DMS53 (cell line): Measurements from ENCODE around the gene PAPPA.

ENCODE experiments used
- DNase-seq: peaks from one replicate; lab custom pipeline; 2025; lab: John Stamatoyannopoulos, UW

The PAPPA gene

DNA sequence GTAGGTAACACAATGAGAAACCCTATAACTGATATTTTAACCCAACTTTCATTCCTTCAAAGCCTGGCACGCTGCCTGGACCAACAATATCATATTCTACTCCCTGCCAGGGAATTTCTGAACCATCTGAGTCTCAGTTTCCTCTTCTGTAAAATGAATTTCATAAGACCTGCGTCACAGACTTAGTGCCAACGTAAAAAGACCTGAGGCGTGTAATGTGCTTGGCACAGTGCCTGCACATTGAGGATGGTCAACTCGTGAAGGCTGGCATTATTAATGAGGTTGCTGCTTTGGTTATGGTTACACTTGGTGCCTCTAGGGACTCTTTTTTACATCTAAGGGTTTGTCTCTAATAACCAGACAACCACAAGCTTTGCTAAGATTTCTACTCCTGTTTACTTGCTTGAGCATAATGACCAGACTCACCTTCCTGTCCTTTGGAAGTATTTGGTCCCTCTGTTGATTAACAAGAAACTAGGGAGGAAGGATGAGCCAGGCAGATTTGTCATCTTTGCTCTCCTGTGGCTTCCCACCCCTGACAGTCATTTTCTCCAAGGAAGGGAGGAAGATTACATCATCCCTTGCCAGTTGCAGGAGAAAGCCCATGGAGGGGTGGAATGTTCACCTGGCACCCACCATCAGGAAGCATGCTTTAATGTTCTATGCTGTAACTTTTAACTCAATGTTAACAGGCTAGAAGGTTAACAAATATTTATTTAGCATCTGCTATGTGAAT lies 79.0 kb downstream of the PAPPA start:
- no peak for DNase-seq

DNA sequence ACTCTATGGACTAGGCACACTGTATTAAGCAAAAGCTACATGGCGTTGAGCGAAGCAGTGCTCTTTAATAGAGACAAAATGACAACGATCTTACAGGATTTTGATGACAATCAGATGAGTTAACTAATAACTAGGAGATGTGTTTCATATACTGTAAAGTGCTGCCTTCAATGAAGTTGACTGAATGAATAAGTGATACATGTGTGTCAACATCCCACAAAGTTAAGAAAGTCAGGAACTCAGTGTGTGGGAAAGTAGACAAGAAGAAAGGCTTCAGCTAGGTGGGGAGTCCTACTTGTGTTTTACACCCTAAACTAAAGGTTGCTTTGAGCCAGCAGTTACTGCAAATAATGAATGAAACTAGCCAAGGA lies 79.6 kb downstream of the PAPPA start:
- DNase-seq, result no peak

DNA sequence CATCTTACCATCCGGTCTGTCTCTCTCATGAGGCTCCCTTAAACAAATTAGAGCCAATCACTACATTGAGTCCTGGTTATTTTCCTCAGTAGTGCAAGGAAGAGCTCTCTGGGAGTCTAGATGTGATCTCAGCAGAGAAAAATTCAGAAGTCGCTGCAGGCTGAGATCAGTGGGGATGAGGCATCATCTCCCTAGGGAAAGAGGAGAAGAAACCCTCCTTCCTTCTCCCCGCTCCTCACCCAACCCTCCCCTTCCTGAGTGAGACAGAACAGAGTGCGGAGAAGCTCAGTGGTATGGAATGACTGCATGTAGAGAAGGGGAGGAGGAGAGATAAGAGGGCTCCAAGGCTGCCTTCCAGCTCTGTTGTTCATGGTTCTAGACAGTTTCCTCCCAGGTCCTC lies 80.5 kb downstream of the PAPPA start:
- DNase-seq, result no peak

DNA sequence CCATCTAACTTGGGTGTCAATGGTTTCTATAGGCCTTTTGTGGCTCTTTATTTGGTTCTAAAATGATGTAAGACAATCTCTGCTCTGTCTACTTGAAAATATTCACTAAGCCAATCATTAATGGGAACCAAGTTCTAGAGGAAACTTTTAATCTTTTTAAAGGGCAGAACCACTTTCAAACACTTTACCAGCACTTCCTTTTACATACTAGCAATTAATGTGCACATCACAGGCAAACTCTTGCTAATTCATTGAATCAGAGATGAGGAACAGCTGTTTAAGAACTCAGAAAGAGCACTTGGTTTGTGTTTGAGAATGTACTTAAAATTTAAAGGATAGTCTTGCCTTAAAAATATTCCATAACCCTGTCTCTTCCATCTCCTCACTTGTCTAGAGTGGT lies 83.4 kb downstream of the PAPPA start:
- no peak for DNase-seq

DNA sequence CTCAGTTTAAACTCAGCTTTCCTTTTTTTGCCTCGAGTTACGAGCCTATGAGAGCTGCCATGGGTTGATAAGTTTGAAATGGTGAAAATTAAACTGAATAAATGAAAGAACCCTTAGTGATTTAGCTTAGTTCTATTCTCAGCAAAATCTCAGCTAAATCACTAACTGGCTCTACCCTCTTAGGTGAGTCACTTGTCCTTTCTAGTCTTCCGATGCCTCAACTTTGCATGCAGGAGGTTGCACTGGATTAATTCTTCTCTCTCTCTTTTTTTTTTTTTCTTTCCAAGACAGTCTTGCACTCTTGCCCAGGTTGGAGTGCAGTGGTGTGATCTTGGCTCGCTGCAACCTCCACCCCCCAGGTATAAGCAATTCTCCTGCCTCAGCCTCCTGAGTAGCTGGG lies 83.9 kb downstream of the PAPPA start:
- no peak for DNase-seq

DNA sequence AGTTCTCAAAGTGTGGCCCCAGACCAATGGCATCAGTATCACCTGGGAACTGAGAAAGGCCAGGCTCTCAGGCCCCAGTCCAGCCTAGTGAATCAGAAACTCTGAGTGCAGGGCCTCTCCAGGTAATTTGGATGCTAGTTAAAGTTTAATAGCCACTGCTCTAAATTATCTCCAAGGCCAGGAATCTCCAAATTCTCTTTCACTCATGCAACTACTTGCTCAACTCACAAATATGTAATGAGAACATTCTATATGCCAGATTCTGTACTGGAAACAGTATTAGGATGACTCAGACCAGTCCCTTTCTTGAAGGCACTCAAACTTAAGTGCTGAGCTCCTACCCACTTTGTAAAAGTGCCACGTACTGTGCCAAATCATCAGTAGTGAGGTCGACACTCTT lies 84.6 kb downstream of the PAPPA start:
- no peak for DNase-seq

DNA sequence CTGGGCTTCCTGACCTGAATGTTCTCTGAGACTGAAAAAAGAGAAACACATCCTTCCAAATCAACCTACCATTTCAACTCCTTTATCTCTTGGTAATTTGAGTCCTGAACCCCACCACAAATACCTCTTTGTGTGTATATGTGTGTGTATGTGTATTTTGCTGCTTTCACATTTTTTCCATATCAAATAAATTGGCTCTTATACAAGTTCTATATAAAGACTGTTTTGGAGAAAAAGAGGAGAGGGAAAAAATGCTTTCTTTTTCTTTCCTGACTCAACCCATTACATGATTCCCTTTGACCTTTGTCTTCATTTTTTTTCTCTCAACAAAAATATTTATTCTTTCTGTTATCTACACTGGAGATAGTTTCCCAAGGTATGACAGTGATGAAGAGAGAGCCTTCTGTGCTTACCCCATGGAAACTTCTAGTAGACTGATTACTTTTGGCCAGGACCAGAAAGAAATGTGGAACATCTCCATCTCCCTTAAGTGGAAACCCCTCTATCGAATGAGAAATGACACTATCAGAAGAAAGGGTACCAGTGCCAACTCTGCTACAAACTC lies 85.3 kb downstream of the PAPPA start:
- no peak for DNase-seq

DNA sequence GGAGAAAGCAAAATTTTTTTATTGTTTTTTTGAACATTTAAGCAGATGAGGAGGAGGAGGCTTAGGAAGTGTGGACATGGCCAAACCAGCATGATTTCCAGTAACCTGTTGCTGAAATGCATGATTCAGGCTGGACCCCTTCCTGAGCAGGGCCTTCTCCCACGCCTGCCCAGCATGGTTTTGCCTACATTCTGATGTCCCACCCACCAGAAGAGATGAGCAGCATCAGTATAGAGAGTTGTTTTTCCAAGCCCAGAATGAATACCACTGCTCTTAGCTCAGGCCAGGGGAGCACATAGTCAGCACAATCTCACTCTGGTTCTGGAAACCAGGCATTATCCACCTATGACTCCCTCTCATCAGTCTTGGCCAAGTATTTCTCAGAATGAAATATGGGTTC lies 90.1 kb downstream of the PAPPA start:
- no peak for DNase-seq

DNA sequence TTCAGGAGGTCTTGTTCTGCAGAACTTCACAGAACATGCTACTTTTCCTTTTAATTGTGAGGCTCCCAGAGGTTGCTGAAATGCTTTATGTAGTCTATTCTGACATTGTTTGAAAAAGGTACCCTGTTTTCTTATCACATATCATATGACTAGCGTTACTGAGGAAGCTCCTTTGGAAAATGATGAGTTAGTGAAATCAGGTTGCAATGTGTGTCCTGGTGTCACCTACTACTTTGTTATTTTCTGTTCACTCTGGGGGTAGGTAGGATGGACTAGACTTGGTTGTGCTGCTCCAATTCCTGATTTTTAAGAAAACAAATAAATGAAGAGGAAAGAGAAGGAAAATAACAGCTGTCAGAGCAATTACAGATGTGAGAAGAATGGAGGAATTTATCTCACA lies 93.7 kb downstream of the PAPPA start:
- DNase-seq, result no peak

DNA sequence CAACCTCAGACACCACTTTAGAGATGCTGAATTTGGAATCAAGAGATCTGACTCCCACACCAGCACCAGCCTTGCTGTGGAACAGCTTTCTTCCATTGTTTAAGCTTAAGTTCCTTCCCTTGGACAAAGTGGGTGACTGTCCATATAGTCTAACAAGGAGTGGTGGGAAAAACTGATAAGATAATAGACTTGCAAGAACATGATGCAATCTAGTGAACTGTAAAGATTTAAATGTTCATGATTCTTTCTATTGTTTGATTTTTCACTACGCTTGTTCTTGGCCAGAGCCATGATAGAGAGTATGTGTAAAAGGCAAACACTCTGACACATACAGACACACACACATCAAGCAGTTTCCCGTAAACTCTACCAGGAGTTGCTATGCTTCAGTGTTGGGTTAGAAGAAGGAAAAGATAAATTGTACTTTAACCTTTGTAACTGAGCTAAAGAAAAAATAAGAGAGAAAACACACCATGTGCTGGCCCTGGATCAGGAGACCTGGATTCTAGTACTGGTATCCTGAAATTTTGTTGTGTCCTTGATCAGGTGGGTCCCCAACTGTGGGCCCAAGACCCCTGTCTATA lies 94.3 kb downstream of the PAPPA start:
- DNase-seq, result no peak

DNA sequence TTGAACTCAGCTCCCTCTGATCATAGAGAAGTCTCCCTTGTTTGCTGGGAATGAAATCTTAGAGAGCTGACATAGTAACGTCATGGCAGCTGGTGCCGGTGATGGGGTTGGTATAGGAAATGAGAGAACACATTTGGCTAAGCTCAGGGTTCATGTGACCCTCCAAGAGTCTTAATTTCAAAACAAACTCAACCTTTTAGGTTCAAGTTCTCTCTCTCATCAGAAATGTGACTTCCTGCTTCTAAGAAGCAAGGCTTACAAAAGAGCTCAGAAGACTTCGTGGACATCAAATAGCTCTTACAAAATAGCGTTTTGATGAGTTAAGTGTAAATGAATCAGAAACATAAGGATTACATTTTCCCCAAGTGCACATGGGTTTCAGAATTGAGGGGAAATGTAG lies 97.3 kb downstream of the PAPPA start:
- no peak for DNase-seq

DNA sequence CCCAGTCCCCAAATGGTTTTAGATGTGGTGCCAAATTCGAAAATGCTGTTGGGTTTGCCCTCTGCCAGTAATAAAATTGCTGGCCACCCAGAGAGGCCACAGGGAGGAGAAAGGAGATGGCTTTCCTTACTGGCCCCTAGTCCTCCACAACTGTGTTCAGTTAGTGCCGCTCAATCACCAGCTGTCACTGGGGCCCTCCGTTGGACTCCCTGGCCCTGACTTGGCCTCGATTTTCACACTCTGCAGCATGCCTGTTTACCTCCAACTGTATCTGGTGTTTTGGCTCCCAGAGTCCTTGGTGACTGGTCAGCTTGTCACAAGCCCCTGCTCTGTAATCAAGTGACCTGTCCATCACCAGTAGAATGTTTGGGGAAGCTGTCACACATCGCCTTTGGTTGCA lies 97.8 kb downstream of the PAPPA start:
- DNase-seq, result no peak

DNA sequence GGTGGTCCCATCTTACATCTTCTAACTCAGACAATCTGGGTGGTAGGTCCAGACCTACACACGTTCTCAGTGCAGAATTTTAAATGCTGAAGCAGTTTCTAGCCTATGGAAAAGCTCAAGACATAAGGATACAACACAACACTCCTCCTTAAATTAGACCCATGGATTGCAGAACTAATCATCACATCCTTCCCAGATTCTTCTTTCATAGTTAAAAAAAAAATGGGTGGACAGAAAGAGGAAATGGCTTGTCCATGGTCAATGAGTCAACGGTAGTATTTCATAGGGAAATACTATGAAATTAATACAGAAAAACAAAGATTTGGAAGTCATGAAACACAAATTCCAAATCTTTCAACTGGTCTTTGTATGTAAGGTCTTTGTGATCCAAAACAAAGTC lies 106.9 kb downstream of the PAPPA start:
- DNase-seq, result no peak

DNA sequence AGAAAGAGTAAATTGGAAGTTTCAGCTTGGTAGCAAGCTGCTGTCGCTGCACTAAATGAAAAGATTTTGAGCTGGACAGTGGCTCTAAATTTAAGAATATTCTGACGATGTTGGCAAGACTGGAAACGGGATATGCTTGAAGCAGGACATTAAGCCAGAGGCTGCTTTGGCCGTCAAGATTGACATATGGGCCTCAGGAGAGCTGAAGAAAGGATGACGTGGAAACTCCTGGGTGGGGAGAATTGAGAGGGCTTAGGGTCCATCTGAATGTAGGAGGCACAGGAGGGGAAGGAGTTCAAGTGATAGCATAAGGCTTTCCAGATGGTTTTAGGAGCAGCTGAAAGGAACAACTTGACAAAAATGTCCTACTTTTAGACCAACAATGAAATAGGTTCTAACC lies 108.9 kb downstream of the PAPPA start:
- DNase-seq, result no peak

DNA sequence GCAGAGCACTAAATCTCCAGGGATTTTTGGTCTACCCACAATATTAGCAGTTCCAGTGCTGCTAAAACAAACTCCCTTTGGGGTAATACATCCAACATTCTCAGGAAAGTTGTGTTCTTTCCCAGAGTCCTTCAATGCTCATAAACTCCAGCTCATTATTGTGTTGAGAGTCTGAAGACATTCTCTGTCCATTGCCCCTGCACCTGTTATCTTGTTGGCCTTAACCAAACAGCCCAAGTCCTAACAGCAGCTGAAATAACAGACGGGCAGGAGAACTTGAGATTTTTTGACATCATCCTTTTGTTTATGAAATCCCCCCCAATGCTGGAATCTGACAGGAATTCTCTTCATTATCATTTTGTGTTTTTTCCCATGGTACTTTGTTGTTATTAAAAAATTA lies 110.8 kb downstream of the PAPPA start:
- DNase-seq, result peak; percentile 81

DNA sequence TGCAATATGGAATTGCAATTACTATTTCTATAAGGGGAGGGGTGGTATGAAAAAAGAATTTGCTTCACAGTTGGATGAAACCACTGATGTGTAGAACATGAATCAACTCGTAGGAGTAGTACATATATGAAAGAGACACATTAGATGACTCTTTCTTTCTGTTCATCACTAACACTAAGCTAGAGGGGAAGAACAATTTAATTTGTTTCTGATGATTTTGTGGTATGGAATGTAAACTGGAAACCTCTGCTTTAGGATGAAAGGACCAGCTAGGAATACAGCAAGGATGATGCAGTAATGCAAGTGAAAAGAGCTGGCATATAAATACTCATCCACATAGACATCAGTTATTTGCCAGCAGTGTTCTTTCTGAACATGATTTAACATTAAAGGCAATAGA lies 113.4 kb downstream of the PAPPA start:
- DNase-seq, result no peak

DNA sequence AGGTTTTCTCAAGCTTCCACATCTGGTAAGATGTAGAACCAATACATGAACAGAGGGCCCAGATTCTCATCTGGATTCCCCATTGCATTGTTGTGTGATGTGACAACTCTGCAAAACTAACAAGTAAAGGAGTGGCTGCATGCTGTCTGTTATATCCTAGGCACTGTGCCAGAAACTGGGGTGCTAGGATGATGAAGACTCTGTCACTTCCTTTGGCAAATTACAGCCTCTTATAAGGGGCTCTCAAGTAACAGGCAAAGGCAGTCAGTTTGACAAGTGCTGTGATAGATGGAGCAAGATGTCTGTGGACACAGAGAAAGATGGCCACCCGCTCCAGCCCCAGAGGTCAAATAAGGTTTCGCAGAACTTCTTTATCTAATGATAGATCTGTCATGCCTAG lies 115.7 kb downstream of the PAPPA start:
- DNase-seq, result peak; percentile 10

DNA sequence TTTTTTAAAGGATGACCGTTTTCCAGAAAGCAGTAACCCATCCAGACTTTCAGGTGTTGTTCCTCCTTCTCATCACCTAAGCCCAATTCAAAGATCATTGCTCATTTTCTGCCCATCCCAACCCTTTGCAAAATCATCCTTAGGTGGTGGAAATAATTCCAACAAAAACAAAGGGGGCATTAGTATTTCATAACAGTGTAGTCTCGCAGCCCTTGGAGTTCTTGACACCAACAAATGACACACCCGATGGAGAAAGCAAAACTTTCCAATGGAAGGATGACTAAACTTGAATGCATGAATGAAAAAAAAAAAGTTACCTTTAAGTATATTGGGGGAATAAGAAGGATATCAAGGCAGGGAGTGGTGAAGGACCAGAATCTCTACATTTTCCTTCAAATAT lies 117.0 kb downstream of the PAPPA start:
- DNase-seq, result no peak

DNA sequence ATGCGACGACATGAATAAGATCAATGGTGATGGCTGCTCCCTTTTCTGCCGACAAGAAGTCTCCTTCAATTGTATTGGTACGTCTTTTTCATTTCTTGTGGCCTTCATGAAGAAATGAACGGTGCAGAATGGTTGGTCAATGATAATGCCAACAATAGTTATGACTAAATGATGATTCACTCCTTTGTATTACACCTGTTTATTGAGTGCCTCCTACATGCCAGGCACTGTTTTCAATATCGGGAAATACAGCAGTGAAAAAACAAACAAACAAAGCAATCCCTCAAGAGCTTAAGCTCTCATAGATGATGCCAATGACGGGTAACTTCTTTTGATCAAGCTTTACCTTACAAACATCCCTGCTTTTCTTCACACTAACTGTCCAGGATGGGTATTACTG lies 117.7 kb downstream of the PAPPA start:
- DNase-seq, result peak; percentile 75

DNA sequence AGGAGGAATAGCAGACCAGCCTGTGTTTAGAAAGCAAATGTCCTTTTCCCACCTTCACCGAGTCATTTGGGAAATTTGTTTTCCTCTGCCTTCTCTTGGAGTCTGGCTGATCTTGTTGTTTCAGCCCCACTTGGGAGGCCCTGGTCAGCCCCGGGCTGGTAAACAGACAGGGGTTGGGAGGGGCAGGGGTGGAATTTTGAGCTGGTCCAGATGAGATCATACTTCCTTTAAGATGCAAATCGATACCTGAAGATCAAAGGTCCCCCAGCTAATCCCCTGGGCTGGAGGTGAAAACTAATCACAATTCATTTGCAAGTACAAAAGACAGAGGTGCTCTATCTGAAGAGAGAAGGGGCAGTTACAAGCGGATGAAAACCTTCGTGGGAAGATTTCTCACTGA lies 118.4 kb downstream of the PAPPA start:
- DNase-seq, result no peak

DNA sequence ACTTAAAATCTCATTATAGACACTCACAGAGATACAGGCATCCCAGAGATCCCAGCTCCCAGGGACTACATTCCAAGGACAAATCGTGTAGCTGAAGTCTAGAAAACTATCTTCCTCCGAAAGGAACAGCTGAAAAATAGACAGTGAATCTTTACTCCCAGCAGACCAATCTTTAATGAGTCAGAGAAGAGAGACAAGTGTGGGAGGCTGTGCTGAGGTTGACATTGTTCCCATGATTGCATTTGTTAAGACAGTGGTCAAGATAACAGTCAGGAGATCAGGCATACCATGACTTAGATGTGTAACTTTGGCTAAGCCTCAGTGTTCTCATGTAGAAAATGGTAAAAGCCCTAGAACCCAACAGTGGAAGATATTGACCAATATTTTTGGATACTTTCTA lies 120.7 kb downstream of the PAPPA start:
- no peak for DNase-seq

DNA sequence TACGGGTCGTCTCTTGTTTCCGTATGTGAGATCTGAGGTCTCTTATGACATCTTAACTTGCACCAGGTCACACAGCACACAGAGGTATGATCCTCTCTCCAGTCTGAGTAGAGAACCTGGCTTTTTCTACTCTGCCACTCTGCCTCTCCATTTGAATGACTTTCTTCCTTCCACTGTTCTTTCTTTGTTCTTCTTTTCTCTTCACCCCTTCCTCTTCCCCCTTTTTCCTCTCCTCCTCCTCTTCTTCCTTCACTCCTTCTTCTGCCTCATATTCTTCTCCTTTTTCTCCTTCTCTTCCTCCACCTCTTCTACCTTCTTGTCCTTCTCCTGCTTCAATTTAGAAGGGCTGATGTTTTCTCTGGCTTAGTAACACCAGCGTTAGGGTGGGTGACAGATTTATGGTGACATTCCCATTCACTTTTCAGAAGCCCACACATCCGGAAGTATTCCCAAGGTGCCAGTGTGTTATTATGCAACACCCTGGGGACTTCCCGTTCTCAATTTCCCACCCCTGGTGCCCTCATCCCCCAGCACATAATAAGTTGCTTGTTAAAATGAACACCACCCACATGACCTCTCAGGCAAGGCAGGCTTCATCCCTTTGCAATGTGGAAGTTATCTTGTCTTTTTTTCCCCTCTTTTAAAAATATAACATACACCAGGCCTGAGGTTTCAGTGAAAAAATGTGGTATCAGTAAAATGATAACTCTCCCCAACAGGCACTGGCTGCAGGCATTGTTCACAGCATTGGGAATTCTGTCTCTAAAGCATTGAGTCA lies 122.0 kb downstream of the PAPPA start:
- DNase-seq, result no peak

DNA sequence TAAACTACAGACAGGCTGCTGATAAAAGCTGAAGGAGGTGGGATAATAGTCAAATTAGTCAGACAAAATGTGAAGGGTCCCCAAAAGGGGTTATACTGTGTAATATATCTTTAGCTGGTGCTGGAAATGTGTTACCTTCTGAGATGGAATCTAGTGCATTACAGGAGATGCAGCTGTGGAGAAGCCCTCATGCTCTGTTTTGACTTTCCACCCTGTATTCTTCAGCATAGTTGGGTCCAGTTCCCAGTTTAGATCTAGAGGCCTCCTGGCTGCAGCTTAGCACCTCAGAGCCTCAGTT lies 122.6 kb downstream of the PAPPA start:
- DNase-seq, result no peak
